ENCODE results near the gene TRIM33. TPM values are rescaled to one million over a fixed set of nuclear protein-coding genes. Genes with fewer than 3 reads are reported as not detected.

Gene TRIM33
- total RNA-seq, 2 experiments from 2014 or later, result 39.5 to 43.4 TPM

GRCh38 chr1:114540272-114540671 lies 29.3 kb upstream of the TRIM33 start:
- Mint-ChIP-seq H3K36me3 (ENCODE audit: low read depth) (no peaks in the 10 kb centered on the region), H3K27ac (no peak overlapping the region), H3K4me1 (ENCODE audit: low read depth) (no peaks in the 10 kb centered on the region), H3K9me3 (ENCODE audit: insufficient read depth) (no peaks in the 10 kb centered on the region), H3K27me3 (ENCODE audit: low read depth) (no peaks in the 10 kb centered on the region), H3K4me3 (no peak overlapping the region)
- ATAC-seq, result no peak
- POLR2A ChIA-PET, result no interaction called here
- CTCF ChIA-PET, result interaction anchor here (1.1 kb wide), 1 partner anchor 193 kb away, joined by 3 read pairs; no protein-coding TSS in a partner anchor
- no peak for DNase-seq

GRCh38 chr1:114536043-114536442 lies 25.0 kb upstream of the TRIM33 start:
- DNase-seq (no peak), ATAC-seq (no peak)
- Mint-ChIP-seq H3K27me3 (ENCODE audit: low read depth) (no peaks in the 10 kb centered on the region), H3K9me3 (ENCODE audit: insufficient read depth) (no peaks in the 10 kb centered on the region), H3K4me3 (no peak overlapping the region), H3K36me3 (ENCODE audit: low read depth) (no peaks in the 10 kb centered on the region), H3K4me1 (ENCODE audit: low read depth) (peaks cover 2% of the 10 kb centered on the region), H3K27ac (no peak overlapping the region)
- CTCF ChIA-PET, result no interaction called here
- POLR2A ChIA-PET, result no interaction called here

- H3K9me3 Mint-ChIP-seq (ENCODE audit: insufficient read depth), result no peaks in the 10 kb centered on the region
- peaks cover 2% of the 10 kb centered on the region for H3K4me1 Mint-ChIP-seq (ENCODE audit: low read depth)
- CTCF ChIA-PET, result no interaction called here
- H3K4me3 Mint-ChIP-seq, result no peak overlapping the region
- H3K36me3 Mint-ChIP-seq (ENCODE audit: low read depth), result no peaks in the 10 kb centered on the region
- POLR2A ChIA-PET, result no interaction called here
- ATAC-seq (no peak), DNase-seq (no peak)
- H3K27me3 Mint-ChIP-seq (ENCODE audit: low read depth), result no peaks in the 10 kb centered on the region
- H3K27ac Mint-ChIP-seq, result no peak overlapping the region
These were observed 24.4 kb upstream of the TRIM33 start for GRCh38 chr1:114535401-114535800.

GRCh38 chr1:114531094-114531493 lies 20.1 kb upstream of the TRIM33 start:
- Mint-ChIP-seq H3K9me3 (ENCODE audit: insufficient read depth) (no peaks in the 10 kb centered on the region), H3K27ac (no peak overlapping the region), H3K4me3 (no peak overlapping the region), H3K36me3 (ENCODE audit: low read depth) (no peaks in the 10 kb centered on the region), H3K27me3 (ENCODE audit: low read depth) (no peaks in the 10 kb centered on the region), H3K4me1 (ENCODE audit: low read depth) (peaks cover 2% of the 10 kb centered on the region)
- peak; percentile 47 for ATAC-seq
- DNase-seq, result no peak
- POLR2A ChIA-PET, result no interaction called here
- CTCF ChIA-PET, result no interaction called here

GRCh38 chr1:114530224-114530623 lies 19.2 kb upstream of the TRIM33 start:
- ATAC-seq (no peak), DNase-seq (no peak)
- no peaks in the 10 kb centered on the region for H3K36me3 Mint-ChIP-seq (ENCODE audit: low read depth)
- H3K27ac Mint-ChIP-seq, result no peak overlapping the region
- no peaks in the 10 kb centered on the region for H3K27me3 Mint-ChIP-seq (ENCODE audit: low read depth)
- CTCF ChIA-PET, result no interaction called here
- POLR2A ChIA-PET, result no interaction called here
- no peaks in the 10 kb centered on the region for H3K9me3 Mint-ChIP-seq (ENCODE audit: insufficient read depth)
- peaks cover 2% of the 10 kb centered on the region for H3K4me1 Mint-ChIP-seq (ENCODE audit: low read depth)
- H3K4me3 Mint-ChIP-seq, result no peak overlapping the region

GRCh38 chr1:114524944-114525343 lies 13.9 kb upstream of the TRIM33 start:
- peaks cover 3% of the 10 kb centered on the region for H3K4me1 Mint-ChIP-seq (ENCODE audit: low read depth)
- no peak for ATAC-seq
- H3K27me3 Mint-ChIP-seq (ENCODE audit: low read depth), result peaks cover 12% of the 10 kb centered on the region
- ChIA-PET POLR2A (no interaction called here), CTCF (interaction anchor here (0.9 to 1.1 kb wide), 3 partner anchors 13 to 62 kb away, joined by 3 to 4 read pairs (median 3); partner anchors contain the start of gene TRIM33)
- DNase-seq, result no peak
- H3K27ac Mint-ChIP-seq, result no peak overlapping the region
- H3K4me3 Mint-ChIP-seq, result no peak overlapping the region
- no peaks in the 10 kb centered on the region for H3K9me3 Mint-ChIP-seq (ENCODE audit: insufficient read depth)
- H3K36me3 Mint-ChIP-seq (ENCODE audit: low read depth), result no peaks in the 10 kb centered on the region

GRCh38 chr1:114522264-114522575 lies 11.2 kb upstream of the TRIM33 start:
- Mint-ChIP-seq H3K9me3 (ENCODE audit: insufficient read depth) (no peaks in the 10 kb centered on the region), H3K36me3 (ENCODE audit: low read depth) (no peaks in the 10 kb centered on the region), H3K4me3 (no peak overlapping the region), H3K27ac (no peak overlapping the region), H3K27me3 (ENCODE audit: low read depth) (peaks cover 20% of the 10 kb centered on the region), H3K4me1 (ENCODE audit: low read depth) (peaks cover 3% of the 10 kb centered on the region)
- no peak for DNase-seq
- CTCF ChIA-PET, result no interaction called here
- ATAC-seq, result no peak
- POLR2A ChIA-PET, result no interaction called here

GRCh38 chr1:114521396-114522263 lies 10.6 kb upstream of the TRIM33 start:
- POLR2A ChIA-PET, result interaction anchor here (0.7 kb wide), 1 partner anchor 10 kb away, joined by 5 read pairs; the partner anchor contains the start of gene TRIM33
- Mint-ChIP-seq H3K27ac (no peak overlapping the region), H3K4me1 (ENCODE audit: low read depth) (peaks cover 3% of the 10 kb centered on the region), H3K27me3 (ENCODE audit: low read depth) (peaks cover 20% of the 10 kb centered on the region), H3K4me3 (no peak overlapping the region), H3K36me3 (ENCODE audit: low read depth) (no peaks in the 10 kb centered on the region), H3K9me3 (ENCODE audit: insufficient read depth) (no peaks in the 10 kb centered on the region)
- ATAC-seq (no peak), DNase-seq (no peak)
- CTCF ChIA-PET, result no interaction called here

GRCh38 chr1:114517348-114517747 lies 6.3 kb upstream of the TRIM33 start:
- no peak for DNase-seq
- no peaks in the 10 kb centered on the region for H3K36me3 Mint-ChIP-seq (ENCODE audit: low read depth)
- H3K4me3 Mint-ChIP-seq, result no peak overlapping the region
- POLR2A ChIA-PET, result no interaction called here
- no peaks in the 10 kb centered on the region for H3K9me3 Mint-ChIP-seq (ENCODE audit: insufficient read depth)
- H3K4me1 Mint-ChIP-seq (ENCODE audit: low read depth), result peaks cover 6% of the 10 kb centered on the region
- CTCF ChIA-PET, result no interaction called here
- ATAC-seq, result no peak
- H3K27ac Mint-ChIP-seq, result no peak overlapping the region
- peaks cover 20% of the 10 kb centered on the region for H3K27me3 Mint-ChIP-seq (ENCODE audit: low read depth)

- peaks cover 3% of the 10 kb centered on the region for H3K27me3 Mint-ChIP-seq (ENCODE audit: low read depth)
- peak overlapping the region; percentile 88 for H3K4me3 Mint-ChIP-seq
- H3K4me1 Mint-ChIP-seq (ENCODE audit: low read depth), result peaks cover 30% of the 10 kb centered on the region
- DNase-seq (no peak), ATAC-seq (no peak)
- ChIA-PET CTCF (interaction anchor here (0.8 to 1.6 kb wide), 4 partner anchors 43 to 166 kb away, joined by 3 to 7 read pairs (median 4); partner anchors contain the start of gene BCAS2), POLR2A (interaction anchor here (0.6 to 1.7 kb wide), 7 partner anchors 29 to 1125 kb away, joined by 3 to 6 read pairs (median 3); partner anchors contain the start of gene RSBN1)
- H3K36me3 Mint-ChIP-seq (ENCODE audit: low read depth), result peaks cover 17% of the 10 kb centered on the region
- peak overlapping the region; percentile 64 for H3K27ac Mint-ChIP-seq
- H3K9me3 Mint-ChIP-seq (ENCODE audit: insufficient read depth), result no peaks in the 10 kb centered on the region
These were observed 1.7 kb upstream of the TRIM33 start for GRCh38 chr1:114512595-114513280.

- Mint-ChIP-seq H3K27ac (peak overlapping the region; percentile 83), H3K4me1 (ENCODE audit: low read depth) (peaks cover 47% of the 10 kb centered on the region), H3K27me3 (ENCODE audit: low read depth) (peaks cover 3% of the 10 kb centered on the region), H3K9me3 (ENCODE audit: insufficient read depth) (no peaks in the 10 kb centered on the region), H3K36me3 (ENCODE audit: low read depth) (peaks cover 30% of the 10 kb centered on the region), H3K4me3 (peak overlapping the region; percentile 87)
- ATAC-seq, result peak; percentile 74
- POLR2A ChIA-PET, result interaction anchor here (0.7 to 2.6 kb wide), 15 partner anchors 10 to 247 kb away, joined by 3 to 13 read pairs (median 3); partner anchors contain the start of genes BCAS2 and CSDE1
- peak; percentile 46 for DNase-seq
- CTCF ChIA-PET, result interaction anchor here (1.0 to 1.2 kb wide), 3 partner anchors 42 to 164 kb away, joined by 3 to 4 read pairs (median 3); no protein-coding TSS in a partner anchor
These were observed 550 bp downstream of the TRIM33 start for GRCh38 chr1:114510274-114511031.

All from activated CD8-positive, alpha-beta T cell treated with anti-CD3 and anti-CD28 coated beads, Interleukin-2, amount 10 ng/mL, durations not matched to agents 7 days and 5 days (primary cell).